ENCODE data around the gene SLC24A4. TPM values are rescaled to one million over a fixed set of nuclear protein-coding genes. Genes with fewer than 3 reads are reported as not detected.

The SLC24A4 gene
- total and polyA plus RNA-seq, 3 donors from 2014 or later, result 3.6 to 10.6 (median 8.5) TPM

- Histone ChIP-seq H3K36me3 (ENCODE audit: low read depth, missing control alignments) (no peaks in the 10 kb centered on the region), H3K27me3 (no peaks in the 10 kb centered on the region), H3K27ac (no peak overlapping the region), H3K4me1 (no peaks in the 10 kb centered on the region), H3K9me3 (no peaks in the 10 kb centered on the region), H3K4me3 (no peak overlapping the region)
- intact Hi-C loops (cut with DNase I; ENCODE audit: low total_unique reads), result no loop called here
- TF ChIP-seq POLR2A (IDR thresholded peaks at IDR 0.05), result no peak
- TF ChIP-seq, protein P1, sequence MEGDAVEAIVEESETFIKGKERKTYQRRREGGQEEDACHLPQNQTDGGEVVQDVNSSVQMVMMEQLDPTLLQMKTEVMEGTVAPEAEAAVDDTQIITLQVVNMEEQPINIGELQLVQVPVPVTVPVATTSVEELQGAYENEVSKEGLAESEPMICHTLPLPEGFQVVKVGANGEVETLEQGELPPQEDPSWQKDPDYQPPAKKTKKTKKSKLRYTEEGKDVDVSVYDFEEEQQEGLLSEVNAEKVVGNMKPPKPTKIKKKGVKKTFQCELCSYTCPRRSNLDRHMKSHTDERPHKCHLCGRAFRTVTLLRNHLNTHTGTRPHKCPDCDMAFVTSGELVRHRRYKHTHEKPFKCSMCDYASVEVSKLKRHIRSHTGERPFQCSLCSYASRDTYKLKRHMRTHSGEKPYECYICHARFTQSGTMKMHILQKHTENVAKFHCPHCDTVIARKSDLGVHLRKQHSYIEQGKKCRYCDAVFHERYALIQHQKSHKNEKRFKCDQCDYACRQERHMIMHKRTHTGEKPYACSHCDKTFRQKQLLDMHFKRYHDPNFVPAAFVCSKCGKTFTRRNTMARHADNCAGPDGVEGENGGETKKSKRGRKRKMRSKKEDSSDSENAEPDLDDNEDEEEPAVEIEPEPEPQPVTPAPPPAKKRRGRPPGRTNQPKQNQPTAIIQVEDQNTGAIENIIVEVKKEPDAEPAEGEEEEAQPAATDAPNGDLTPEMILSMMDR (IDR thresholded peaks at IDR 0.05), result no peak
- 87 to 93% methylated on average over 5 of the region's 5 CpGs for WGBS, 2 donors
- no peak for DNase-seq
Observed at GRCh38 chr14:92386165-92386564, 63.2 kb downstream of the SLC24A4 start.

DNA sequence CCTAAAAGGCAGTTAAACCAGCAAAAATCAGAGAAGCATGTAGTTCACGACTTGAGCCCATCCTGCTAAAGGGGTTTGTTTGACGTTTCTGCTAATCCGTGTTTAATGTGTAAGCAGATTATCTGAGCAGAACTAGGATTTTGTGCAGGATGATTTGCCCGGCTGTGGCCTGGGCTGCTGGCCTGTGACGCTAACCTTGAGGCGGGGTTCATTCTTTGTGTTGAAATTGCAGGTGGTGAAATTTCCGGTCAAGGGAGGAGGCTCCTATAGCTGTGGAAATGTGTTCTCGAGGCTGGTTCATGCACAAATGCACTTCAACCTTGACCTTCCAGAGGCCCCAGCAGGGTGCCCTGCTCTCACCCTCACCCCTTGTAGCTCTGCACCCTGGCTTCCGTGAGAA is 63.7 kb downstream of the SLC24A4 start:
- H3K27ac ChIP-seq, result no peak overlapping the region
- no peaks in the 10 kb centered on the region for H3K27me3 ChIP-seq
- DNase-seq, result no peak
- intact Hi-C loops (cut with DNase I; ENCODE audit: low total_unique reads), result no loop called here
- no peaks in the 10 kb centered on the region for H3K4me1 ChIP-seq
- no peaks in the 10 kb centered on the region for H3K9me3 ChIP-seq
- no peak for TF ChIP-seq POLR2A (IDR thresholded peaks at IDR 0.05)
- TF ChIP-seq, protein P1 (IDR thresholded peaks at IDR 0.05), result no peak
- H3K36me3 ChIP-seq (ENCODE audit: low read depth, missing control alignments), result no peaks in the 10 kb centered on the region
- WGBS, 2 donors, result 81 to 83% methylated on average over 9 of the region's 9 CpGs
- H3K4me3 ChIP-seq, result no peak overlapping the region

GRCh38 chr14:92387578-92387977 is 64.6 kb downstream of the SLC24A4 start:
- H3K4me3 ChIP-seq, result no peak overlapping the region
- no peak for DNase-seq
- TF ChIP-seq, protein P1 (IDR thresholded peaks at IDR 0.05), result no peak
- no peak overlapping the region for H3K27ac ChIP-seq
- no peaks in the 10 kb centered on the region for H3K27me3 ChIP-seq
- H3K4me1 ChIP-seq, result no peaks in the 10 kb centered on the region
- no peaks in the 10 kb centered on the region for H3K9me3 ChIP-seq
- 92 to 97% methylated on average over 1 of the region's 1 CpG for WGBS, 2 donors
- H3K36me3 ChIP-seq (ENCODE audit: low read depth, missing control alignments), result no peaks in the 10 kb centered on the region
- intact Hi-C loops (cut with DNase I; ENCODE audit: low total_unique reads), result no loop called here

DNA sequence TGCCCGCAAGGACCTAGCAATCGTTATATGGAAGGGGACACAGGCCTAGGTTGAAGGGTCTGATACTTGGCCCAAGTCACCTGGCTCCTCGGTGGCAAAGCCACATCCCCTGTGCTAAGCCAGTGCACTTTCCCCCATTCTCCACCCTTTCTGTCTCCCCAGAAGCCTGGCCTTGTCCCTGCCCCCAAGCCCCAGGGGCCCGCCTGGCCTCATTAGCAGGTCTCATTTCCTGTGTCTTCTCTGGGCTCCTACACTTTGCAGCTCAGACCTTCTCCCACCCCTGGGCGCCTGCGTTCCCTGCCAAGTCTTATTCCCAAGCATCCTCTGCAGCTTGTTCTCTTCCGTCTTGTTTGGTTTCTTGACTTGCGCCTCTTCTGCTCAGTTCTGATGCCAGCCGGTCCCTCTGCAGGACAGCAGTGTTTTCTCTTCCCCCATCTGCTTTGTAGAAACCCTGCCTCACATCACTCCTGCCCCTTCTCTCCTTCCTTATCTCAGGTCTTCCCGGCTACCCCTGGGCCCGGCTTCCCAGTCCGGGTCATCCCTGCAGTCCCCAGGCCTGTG is 66.7 kb downstream of the SLC24A4 start:
- Histone ChIP-seq H3K27me3 (no peaks in the 10 kb centered on the region), H3K4me1 (no peaks in the 10 kb centered on the region), H3K4me3 (no peak overlapping the region), H3K36me3 (ENCODE audit: low read depth, missing control alignments) (no peaks in the 10 kb centered on the region), H3K9me3 (no peaks in the 10 kb centered on the region), H3K27ac (no peak overlapping the region)
- DNase-seq, result no peak
- TF ChIP-seq, protein P1 (IDR thresholded peaks at IDR 0.05), result no peak
- no peak for TF ChIP-seq POLR2A (IDR thresholded peaks at IDR 0.05)
- 79 to 80% methylated on average over 12 of the region's 12 CpGs for WGBS, 2 donors
- intact Hi-C loops (cut with DNase I; ENCODE audit: low total_unique reads), result no loop called here

- H3K4me3 ChIP-seq, result no peak overlapping the region
- no peak overlapping the region for H3K27ac ChIP-seq
- H3K9me3 ChIP-seq, result no peaks in the 10 kb centered on the region
- intact Hi-C loops (cut with DNase I; ENCODE audit: low total_unique reads), result no loop called here
- DNase-seq, result no peak
- H3K27me3 ChIP-seq, result no peaks in the 10 kb centered on the region
- WGBS, 2 donors, result 82 to 83% methylated on average over 4 to 10 of the region's 10 CpGs
- H3K4me1 ChIP-seq, result no peaks in the 10 kb centered on the region
- H3K36me3 ChIP-seq (ENCODE audit: low read depth, missing control alignments), result no peaks in the 10 kb centered on the region
- TF ChIP-seq POLR2A (IDR thresholded peaks at IDR 0.05), result no peak
- TF ChIP-seq, protein P1 (IDR thresholded peaks at IDR 0.05), result no peak
Observed at GRCh38 chr14:92391726-92392125, 68.8 kb downstream of the SLC24A4 start.

All from testis (tissue), 3 donors.